Tibial artery (tissue), 4 donors: ENCODE measurements around the gene ZBTB2.

Source experiments
- DNase-seq, 2 donors: peaks; one replicate each; pipeline ENCODE4 v3.0.0-alpha.2; 2019
- H3K27ac ChIP-seq, 2 donors: fragments of 200-600 bp; sonication (generic) in 1 of 2; 1 replicate in 1 of 2; 2 replicates in 1 of 2; pipeline ENCODE4 v1.5.1; 2018 to 2019; ENCODE audit warnings: mild to moderate bottlenecking in 1 of 2
- H3K27me3 ChIP-seq, 2 donors: fragments of 200-600 bp; sonication (generic) in 1 of 2; one replicate each; pipeline versions ENCODE4 v1.5.1 to v1.6.0; 2016 to 2019
- H3K36me3 ChIP-seq, 3 donors: fragments of 200-600 bp; sonication (generic) in 2 of 3; one replicate each; pipeline ENCODE4 v1.5.1; 2016 to 2019; ENCODE audit warnings: mild to moderate bottlenecking in 2 of 3
- H3K4me1 ChIP-seq, 4 donors: fragments of 200-600 bp; sonication (generic) in 2 of 4; 1 replicate in 3 of 4; 2 replicates in 1 of 4; pipeline ENCODE4 v1.5.1; 2016 to 2019
- H3K4me3 ChIP-seq, 2 donors: fragments of 200-600 bp; sonication (generic) in 1 of 2; 1 replicate in 1 of 2; 2 replicates in 1 of 2; pipeline ENCODE4 v1.5.1; 2018 to 2019; ENCODE audit warnings: mild to moderate bottlenecking in 2 of 2
- H3K9me3 ChIP-seq, 3 donors: fragments of 200-600 bp; sonication (generic) in 1 of 3; one replicate each; pipeline ENCODE4 v1.5.1; 2016 to 2019
- CTCF ChIP-seq, 2 experiments: fragments of 200-600 bp in 1 of 2; fragments of 450-650 bp in 1 of 2; IDR thresholded peaks; one replicate each; pipeline ENCODE4 v1.5.1; 2017 to 2019; ENCODE audit warnings: antibody characterized with exemption in 2 of 2, mild to moderate bottlenecking in 1 of 2, moderate library complexity in 1 of 2
- intact Hi-C: fragments of 100-400 bp; cut with DNase I; formaldehyde crosslinking; loops from one replicate; pipeline ENCODE4 v1.15.0; 2023; ENCODE audit warnings: low total_unique reads

ZBTB2 gene

GRCh38 chr6:151403919-151404308, 12.6 kb upstream of the ZBTB2 start:
- intact Hi-C loops, result no loop called here
- no peak for TF ChIP-seq CTCF (IDR thresholded peaks at IDR 0.05)

GRCh38 chr6:151402228-151402627, 10.9 kb upstream of the ZBTB2 start:
- no peak for TF ChIP-seq CTCF (IDR thresholded peaks at IDR 0.05)
- peaks cover 0 to 59% (median 12%) of the 10 kb centered on the region in 4 donors for H3K4me1 ChIP-seq
- no peak overlapping the region for H3K27ac ChIP-seq

More at GRCh38 chr6:151403919-151404308, 12.6 kb upstream of the ZBTB2 start:
- Histone ChIP-seq H3K36me3 (peaks cover 0 to 29% (median 15%) of the 10 kb centered on the region in 3 donors), H3K4me1 (peaks cover 0 to 45% (median 11%) of the 10 kb centered on the region in 4 donors), H3K27ac (no peak overlapping the region), H3K9me3 (no peaks in the 10 kb centered on the region), H3K4me3 (no peak overlapping the region), H3K27me3 (no peaks in the 10 kb centered on the region)
- DNase-seq, result no peak

GRCh38 chr6:151400473-151400872, 9.1 kb upstream of the ZBTB2 start:
- intact Hi-C loops, result no loop called here
- Histone ChIP-seq H3K27me3 (no peaks in the 10 kb centered on the region), H3K4me1 (peaks cover 0 to 58% (median 12%) of the 10 kb centered on the region in 4 donors), H3K36me3 (peaks cover 0 to 15% (median 11%) of the 10 kb centered on the region in 3 donors), H3K9me3 (no peaks in the 10 kb centered on the region), H3K27ac (no peak overlapping the region), H3K4me3 (no peak overlapping the region)
- no peak for DNase-seq
- TF ChIP-seq CTCF (IDR thresholded peaks at IDR 0.05), result no peak

More at GRCh38 chr6:151402228-151402627, 10.9 kb upstream of the ZBTB2 start:
- intact Hi-C loops, result no loop called here
- Histone ChIP-seq H3K4me3 (no peak overlapping the region), H3K9me3 (no peaks in the 10 kb centered on the region), H3K36me3 (peaks cover 0 to 15% (median 12%) of the 10 kb centered on the region in 3 donors), H3K27me3 (no peaks in the 10 kb centered on the region)
- DNase-seq, result no peak

- no peak for TF ChIP-seq CTCF (IDR thresholded peaks at IDR 0.05)
- no peak for DNase-seq
- H3K4me3 ChIP-seq, result no peak overlapping the region
- no peaks in the 10 kb centered on the region for H3K9me3 ChIP-seq
- no peak overlapping the region for H3K27ac ChIP-seq
- peaks cover 0 to 10% (median 7%) of the 10 kb centered on the region in 3 donors for H3K36me3 ChIP-seq
- intact Hi-C loops, result no loop called here
- peaks cover 0 to 62% (median 15%) of the 10 kb centered on the region in 4 donors for H3K4me1 ChIP-seq
- no peaks in the 10 kb centered on the region for H3K27me3 ChIP-seq
Observed at GRCh38 chr6:151399679-151400078, 8.3 kb upstream of the ZBTB2 start.

- no peaks in the 10 kb centered on the region for H3K9me3 ChIP-seq
- no peak for TF ChIP-seq CTCF (IDR thresholded peaks at IDR 0.05)
- H3K36me3 ChIP-seq, result no peaks in the 10 kb centered on the region
- intact Hi-C loops, result no loop called here
- peaks cover 0 to 70% (median 39%) of the 10 kb centered on the region in 4 donors for H3K4me1 ChIP-seq
- H3K27ac ChIP-seq, result peak overlapping the region in 1 of 2 donors; percentile 100
- DNase-seq, result no peak
- H3K27me3 ChIP-seq, result no peaks in the 10 kb centered on the region
- H3K4me3 ChIP-seq, result peak overlapping the region in 1 of 2 donors; percentile 100
Observed at GRCh38 chr6:151393410-151393809, 2.1 kb upstream of the ZBTB2 start.

- no peak for TF ChIP-seq CTCF (IDR thresholded peaks at IDR 0.05)
- intact Hi-C loops, result no loop called here
- Histone ChIP-seq H3K9me3 (no peaks in the 10 kb centered on the region), H3K27ac (peak overlapping the region; percentile 100), H3K27me3 (no peaks in the 10 kb centered on the region), H3K4me3 (peak overlapping the region; percentile 100), H3K36me3 (no peaks in the 10 kb centered on the region), H3K4me1 (peaks cover 0 to 68% (median 42%) of the 10 kb centered on the region in 4 donors)
- no peak for DNase-seq
Observed at GRCh38 chr6:151392427-151392826, 1.1 kb upstream of the ZBTB2 start.
